Measurements from ENCODE around the gene PRR35. TPM values are rescaled to one million over a fixed set of nuclear protein-coding genes. Genes with fewer than 3 reads are reported as not detected.
A peak's percentile ranks its signal among the peaks of the same experiment; 100 is the strongest.

The PRR35 gene
- total and polyA plus RNA-seq, 2 donors (not counting 3 experiments of a cell fraction or from before 2014, with no cell fraction given), result not detected

DNA sequence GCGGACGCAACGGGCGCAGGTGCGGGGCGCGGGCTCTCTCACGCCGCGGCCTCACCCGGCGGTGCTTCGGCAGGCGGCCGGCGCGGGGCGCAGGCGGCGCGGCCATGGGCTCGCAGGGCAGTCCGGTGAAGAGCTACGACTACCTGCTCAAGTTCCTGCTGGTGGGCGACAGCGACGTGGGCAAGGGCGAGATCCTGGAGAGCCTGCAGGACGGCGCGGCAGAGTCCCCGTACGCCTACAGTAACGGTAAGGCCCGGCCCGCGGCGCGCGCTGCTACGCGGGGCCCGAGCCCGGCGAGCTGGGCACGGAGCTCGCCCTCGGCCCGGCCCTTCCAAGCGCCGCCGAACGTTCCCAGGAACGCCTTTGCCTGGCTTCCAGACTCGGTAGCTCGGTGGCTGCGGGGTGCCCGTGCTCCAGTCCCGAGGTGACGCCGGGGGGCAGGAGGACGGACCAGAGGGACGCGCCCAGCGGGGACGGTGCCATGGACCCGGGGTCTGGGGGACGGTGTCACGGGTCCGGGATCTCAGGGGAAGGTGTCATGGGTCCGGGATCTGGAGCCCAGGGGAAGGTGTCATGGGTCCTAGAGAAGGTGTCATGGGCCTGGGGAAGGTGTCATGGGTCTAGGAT is 30.1 kb downstream of the PRR35 start:
- ChIA-PET POLR2A (no interaction called here), CTCF (interaction anchor here (0.7 to 1.2 kb wide), 10 partner anchors 10 to 69 kb away, joined by 3 to 8 read pairs (median 3); partner anchors contain the start of gene METTL26)
- BruUV-seq (replicated peaks), result no TSS peak
- Histone ChIP-seq H3K9me1 (replicated peaks; ENCODE audit: control insufficient read depth, extremely low read depth, insufficient read depth, low read length) (no peaks in the 10 kb centered on the region), H3K9me3 (replicated peaks; ENCODE audit: control insufficient read depth, insufficient read depth, low read length) (no peaks in the 10 kb centered on the region), H2AFZ (ENCODE audit: low read depth, low read length) (peak overlapping the region; percentile 78), H3K4me3 (replicated peaks in 1 of 3; ENCODE audit: insufficient read depth in 1 of 3, low read depth in 1 of 3, low read length in 3 of 3) (peak overlapping the region; percentile 20 to 79 (median 44)), H3K4me1 (ENCODE audit: control insufficient read depth, extremely low read depth, insufficient read depth, low read length) (peaks cover 16% of the 10 kb centered on the region), H3K27ac (ENCODE audit: insufficient read depth, low read depth, low read length) (peak overlapping the region; percentile 51), H3K36me3 (ENCODE audit: control insufficient read depth in 2 of 2, extremely low read depth in 1 of 2, insufficient read depth in 2 of 2, low read length in 2 of 2) (peaks cover 0 to 3% of the 10 kb centered on the region in 2 experiments), H3K27me3 (ENCODE audit: control insufficient read depth in 2 of 2, insufficient read depth in 2 of 2, low read length in 2 of 2) (no peaks in the 10 kb centered on the region), H3K9ac (replicated peaks; ENCODE audit: extremely low read depth, insufficient read depth, low read length) (peak overlapping the region; percentile 64), H3K4me2 (ENCODE audit: insufficient read depth, low read length) (peak overlapping the region; percentile 53), H4K20me1 (replicated peaks; ENCODE audit: control insufficient read depth, extremely low read depth, insufficient read depth, low read length) (no peaks in the 10 kb centered on the region), H3K79me2 (ENCODE audit: control insufficient read depth, insufficient read depth, low read length) (peaks cover 27% of the 10 kb centered on the region)
- no peak for FAIRE-seq
- DNase-seq (ENCODE audit: low read depth, low spot score), result peak; percentile 55
- TF ChIP-seq POLR2AphosphoS5 (IDR thresholded peaks at IDR 0.05; ENCODE audit: insufficient read depth, low read depth, low read length) (peak; percentile 52), POLR2A (IDR thresholded peaks at IDR 0.05; ENCODE audit: low read depth, low read length) (peak; percentile 43), MYC (IDR thresholded peaks at IDR 0.05; ENCODE audit: low read depth, low read length) (no peak), GATA2 (IDR thresholded peaks at IDR 0.05; ENCODE audit: insufficient read depth, insufficient read length, low read depth, low read length) (no peak), FOS (IDR thresholded peaks at IDR 0.05; ENCODE audit: borderline replicate concordance, insufficient read depth, low read length) (no peak), EZH2 (IDR thresholded peaks at IDR 0.05; ENCODE audit: borderline replicate concordance, low read depth, low read length, severe bottlenecking) (no peak), JUN (IDR thresholded peaks at IDR 0.05; ENCODE audit: borderline replicate concordance, insufficient read depth, insufficient read length, low read depth) (no peak)
- TF ChIP-seq, protein P1, sequence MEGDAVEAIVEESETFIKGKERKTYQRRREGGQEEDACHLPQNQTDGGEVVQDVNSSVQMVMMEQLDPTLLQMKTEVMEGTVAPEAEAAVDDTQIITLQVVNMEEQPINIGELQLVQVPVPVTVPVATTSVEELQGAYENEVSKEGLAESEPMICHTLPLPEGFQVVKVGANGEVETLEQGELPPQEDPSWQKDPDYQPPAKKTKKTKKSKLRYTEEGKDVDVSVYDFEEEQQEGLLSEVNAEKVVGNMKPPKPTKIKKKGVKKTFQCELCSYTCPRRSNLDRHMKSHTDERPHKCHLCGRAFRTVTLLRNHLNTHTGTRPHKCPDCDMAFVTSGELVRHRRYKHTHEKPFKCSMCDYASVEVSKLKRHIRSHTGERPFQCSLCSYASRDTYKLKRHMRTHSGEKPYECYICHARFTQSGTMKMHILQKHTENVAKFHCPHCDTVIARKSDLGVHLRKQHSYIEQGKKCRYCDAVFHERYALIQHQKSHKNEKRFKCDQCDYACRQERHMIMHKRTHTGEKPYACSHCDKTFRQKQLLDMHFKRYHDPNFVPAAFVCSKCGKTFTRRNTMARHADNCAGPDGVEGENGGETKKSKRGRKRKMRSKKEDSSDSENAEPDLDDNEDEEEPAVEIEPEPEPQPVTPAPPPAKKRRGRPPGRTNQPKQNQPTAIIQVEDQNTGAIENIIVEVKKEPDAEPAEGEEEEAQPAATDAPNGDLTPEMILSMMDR (IDR thresholded peaks at IDR 0.05; ENCODE audit: extremely low read depth in 1 of 2, insufficient read depth in 1 of 2, low read depth in 1 of 2, low read length in 2 of 2), result no peak
- TF ChIP-seq, protein P2, sequence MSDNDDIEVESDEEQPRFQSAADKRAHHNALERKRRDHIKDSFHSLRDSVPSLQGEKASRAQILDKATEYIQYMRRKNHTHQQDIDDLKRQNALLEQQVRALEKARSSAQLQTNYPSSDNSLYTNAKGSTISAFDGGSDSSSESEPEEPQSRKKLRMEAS (IDR thresholded peaks at IDR 0.05; ENCODE audit: insufficient read depth, insufficient read length), result no peak
- dilution Hi-C loops (cut with MboI; ENCODE audit: extremely low pct_ligation_motif_present, low sequenced_read_pairs), result no loop called here
- intact Hi-C loops (cut with micrococcal nuclease), result no loop called here

Measured in endothelial cell of umbilical vein (primary cell).